HCT116 (cell line): ENCODE results near the gene PRM2. TPM values are rescaled to one million over a fixed set of nuclear protein-coding genes. Genes with fewer than 3 reads are reported as not detected.

Experiments
- ATAC-seq: fragments of 200-7000 bp; cut with Tn5 transposase; 2 replicates; pipeline ENCODE4 v1.9.1; 2020; ENCODE audit warnings: mild to moderate bottlenecking, moderate library complexity
- BruUV-seq: library from RNA; stranded (reverse); fragments of 400-500 nt; replicated peaks from 2 replicates; lab custom pipeline; 2021; lab: Mats Ljungman, UMichigan
- CTCF ChIA-PET: fragments of 300-600 bp; sonication (Branson Sonifier 250); formaldehyde crosslinking; loops from one replicate; lab custom pipeline; 2021; ENCODE audit warnings: antibody characterized with exemption; lab: Charles Lee
- POLR2A ChIA-PET: fragments of 300-600, 350-600 bp; sonication (Branson Sonifier 250); formaldehyde crosslinking; loops from one replicate; lab custom pipeline; 2021; ENCODE audit warnings: antibody characterized with exemption; lab: Charles Lee
- RAD21 ChIA-PET, 2 experiments: fragments of 300-600 bp; sonication (Branson Sonifier 250); formaldehyde crosslinking; loops; one replicate each; lab custom pipeline; 2023; ENCODE audit warnings: low total read pairs in 2 of 2; ENCODE audit not compliant: uncharacterized antibody in 2 of 2, unreplicated experiment in 2 of 2, low non-redundant PET in 1 of 2; lab: Charles Lee
- DNase-seq: peaks from one replicate; pipeline ENCODE4 v3.0.0-alpha.2; 2010; ENCODE audit warnings: low read depth, low spot score
- H2AFZ ChIP-seq: fragments of 200-600 bp; shearing (Covaris generic), sonication (generic); 2 replicates; pipeline ENCODE4 v1.6.1; 2017; ENCODE audit warnings: low read depth, mixed run types, mixed read lengths, antibody characterized with exemption, low read length; ENCODE audit not compliant: poor library complexity, severe bottlenecking
- H3K27ac ChIP-seq: 2 replicates; pipeline ENCODE4 v1.5.1; 2012; ENCODE audit warnings: low read depth, low read length
- H3K27me3 ChIP-seq: fragments of 200-600 bp; sonication (generic); 2 replicates; pipeline ENCODE4 v1.6.1; 2016; ENCODE audit warnings: mixed run types, low read length, mixed read lengths; ENCODE audit not compliant: insufficient read depth
- H3K36me3 ChIP-seq, 2 experiments: fragments of 200-500 bp in 1 of 2; fragments of 200-600 bp in 1 of 2; sonication (Bioruptor generic) in 1 of 2; sonication (generic) in 1 of 2; 2 replicates each; pipeline versions ENCODE4 v1.5.1 to v1.6.1; 2014 to 2016; ENCODE audit warnings: low read length in 2 of 2, inconsistent platforms in 1 of 2, mixed read lengths in 1 of 2, mixed run types in 1 of 2; ENCODE audit not compliant: insufficient read depth in 2 of 2, control insufficient read depth in 1 of 2
- H3K4me1 ChIP-seq, 2 experiments: fragments of 200-600 bp in 1 of 2; sonication (generic) in 1 of 2; 2 replicates each; pipeline versions ENCODE4 v1.5.1 to v1.6.1; 2012 to 2017; ENCODE audit warnings: low read length in 2 of 2, inconsistent platforms in 1 of 2, mild to moderate bottlenecking in 1 of 2, mixed read lengths in 1 of 2, mixed run types in 1 of 2, moderate library complexity in 1 of 2; ENCODE audit not compliant: insufficient read depth in 2 of 2, control insufficient read depth in 1 of 2
- H3K4me2 ChIP-seq: fragments of 200-600 bp; sonication (generic); 2 replicates; pipeline ENCODE4 v1.6.1; 2017; ENCODE audit warnings: mixed run types, low read length, mixed read lengths
- H3K4me3 ChIP-seq, 2 experiments: fragments of 200-600 bp in 1 of 2; sonication (generic) in 1 of 2; replicated peaks in 1 of 2; 2 replicates each; pipeline ENCODE4 v1.5.1; 2011 to 2016; ENCODE audit warnings: low read length in 2 of 2, control low read depth in 1 of 2, low read depth in 1 of 2, mild to moderate bottlenecking in 1 of 2, mixed read lengths in 1 of 2, mixed run types in 1 of 2
- H3K79me2 ChIP-seq: fragments of 200-600 bp; sonication (generic); 2 replicates; pipeline ENCODE4 v1.6.1; 2017; ENCODE audit warnings: mild to moderate bottlenecking, mixed run types, low read length, moderate library complexity, mixed read lengths; ENCODE audit not compliant: insufficient read depth
- H3K9ac ChIP-seq: fragments of 200-600 bp; sonication (generic); 2 replicates; pipeline ENCODE4 v1.6.1; 2016; ENCODE audit warnings: low read length, mixed read lengths
- H3K9me2 ChIP-seq: fragments of 200-600 bp; sonication (generic), shearing (Covaris generic); 2 replicates; pipeline ENCODE4 v1.6.1; 2017; ENCODE audit warnings: mixed run types, mild to moderate bottlenecking, moderate library complexity; ENCODE audit not compliant: insufficient read depth
- H3K9me3 ChIP-seq, 2 experiments: fragments of 200-500 bp in 1 of 2; fragments of 200-600 bp in 1 of 2; sonication (Bioruptor generic) in 1 of 2; sonication (generic) in 1 of 2; 2 replicates each; pipeline ENCODE4 v1.6.1; 2014 to 2017; ENCODE audit warnings: low read length in 2 of 2, mixed read lengths in 2 of 2, inconsistent platforms in 1 of 2, low read depth in 1 of 2, mild to moderate bottlenecking in 1 of 2, mixed run types in 1 of 2, moderate library complexity in 1 of 2; ENCODE audit not compliant: control insufficient read depth in 1 of 2, insufficient read depth in 1 of 2
- H4K20me1 ChIP-seq: fragments of 200-600 bp; sonication (generic), shearing (Covaris generic); 2 replicates; pipeline ENCODE4 v1.6.1; 2017; ENCODE audit warnings: mixed run types, mild to moderate bottlenecking, moderate library complexity; ENCODE audit not compliant: insufficient read depth
- ELF1 ChIP-seq: IDR thresholded peaks from 2 replicates; pipeline ENCODE4 v1.6.1; 2012; ENCODE audit warnings: low read depth, borderline replicate concordance
- SIN3A ChIP-seq: IDR thresholded peaks from 2 replicates; pipeline ENCODE4 v1.6.1; 2012; ENCODE audit warnings: low read depth
- ZNF274 ChIP-seq: fragments of 200-500 bp; sonication (Bioruptor generic); IDR thresholded peaks from 2 replicates; pipeline ENCODE4 v1.6.1; 2014; ENCODE audit warnings: mild to moderate bottlenecking, low read depth, low read length, inconsistent platforms
- intact Hi-C: fragments of 100-400 bp; cut with micrococcal nuclease; formaldehyde crosslinking; loops from 2 replicates; pipeline ENCODE4 v1.10.0; 2022
- total RNA-seq: library from RNA; stranded (reverse); gene quantifications from one replicate; pipeline ENCODE4 v1.2.1, GENCODE V29; 2021; ENCODE audit not compliant: unreplicated experiment
- TF ChIP-seq, protein P1 (sequence below): IDR thresholded peaks from 2 replicates; pipeline ENCODE4 v1.6.1; 2012; ENCODE audit warnings: low read depth

PRM2 gene
- total RNA-seq, 1 experiment from 2014 or later = not detected

- Histone ChIP-seq H3K27ac (no peak overlapping the region), H3K79me2 (no peaks in the 10 kb centered on the region), H3K27me3 (no peaks in the 10 kb centered on the region), H3K36me3 (no peaks in the 10 kb centered on the region), H4K20me1 (no peaks in the 10 kb centered on the region), H3K9me3 (no peaks in the 10 kb centered on the region), H3K4me2 (no peak overlapping the region), H2AFZ (no peak overlapping the region), H3K9ac (no peak overlapping the region), H3K4me1 (no peaks in the 10 kb centered on the region)
- intact Hi-C loops = no loop called here
- CTCF ChIA-PET = interaction anchor here (1.7 kb wide), 1 partner anchor 56 kb away, joined by 3 read pairs; no protein-coding TSS in a partner anchor
- DNase-seq (no peak), ATAC-seq (no peak)
- TF ChIP-seq SIN3A (no peak), ZNF274 (no peak), ELF1 (no peak)
- TF ChIP-seq, protein P1, sequence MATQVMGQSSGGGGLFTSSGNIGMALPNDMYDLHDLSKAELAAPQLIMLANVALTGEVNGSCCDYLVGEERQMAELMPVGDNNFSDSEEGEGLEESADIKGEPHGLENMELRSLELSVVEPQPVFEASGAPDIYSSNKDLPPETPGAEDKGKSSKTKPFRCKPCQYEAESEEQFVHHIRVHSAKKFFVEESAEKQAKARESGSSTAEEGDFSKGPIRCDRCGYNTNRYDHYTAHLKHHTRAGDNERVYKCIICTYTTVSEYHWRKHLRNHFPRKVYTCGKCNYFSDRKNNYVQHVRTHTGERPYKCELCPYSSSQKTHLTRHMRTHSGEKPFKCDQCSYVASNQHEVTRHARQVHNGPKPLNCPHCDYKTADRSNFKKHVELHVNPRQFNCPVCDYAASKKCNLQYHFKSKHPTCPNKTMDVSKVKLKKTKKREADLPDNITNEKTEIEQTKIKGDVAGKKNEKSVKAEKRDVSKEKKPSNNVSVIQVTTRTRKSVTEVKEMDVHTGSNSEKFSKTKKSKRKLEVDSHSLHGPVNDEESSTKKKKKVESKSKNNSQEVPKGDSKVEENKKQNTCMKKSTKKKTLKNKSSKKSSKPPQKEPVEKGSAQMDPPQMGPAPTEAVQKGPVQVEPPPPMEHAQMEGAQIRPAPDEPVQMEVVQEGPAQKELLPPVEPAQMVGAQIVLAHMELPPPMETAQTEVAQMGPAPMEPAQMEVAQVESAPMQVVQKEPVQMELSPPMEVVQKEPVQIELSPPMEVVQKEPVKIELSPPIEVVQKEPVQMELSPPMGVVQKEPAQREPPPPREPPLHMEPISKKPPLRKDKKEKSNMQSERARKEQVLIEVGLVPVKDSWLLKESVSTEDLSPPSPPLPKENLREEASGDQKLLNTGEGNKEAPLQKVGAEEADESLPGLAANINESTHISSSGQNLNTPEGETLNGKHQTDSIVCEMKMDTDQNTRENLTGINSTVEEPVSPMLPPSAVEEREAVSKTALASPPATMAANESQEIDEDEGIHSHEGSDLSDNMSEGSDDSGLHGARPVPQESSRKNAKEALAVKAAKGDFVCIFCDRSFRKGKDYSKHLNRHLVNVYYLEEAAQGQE = no peak
- TF ChIP-seq, all 23 proteins: peak for 0
- ChIA-PET POLR2A (interaction anchor here (1.4 kb wide), 1 partner anchor 45 kb away, joined by 4 read pairs; the partner anchor contains the start of gene SOCS1), RAD21 (no interaction called here)
- Histone ChIP-seq H3K9me2 (no peaks in the 10 kb centered on the region), H3K4me3 (no peak overlapping the region)
- BruUV-seq = no TSS peak
Observed at GRCh38 chr16:11300560-11300892, 24.2 kb upstream of the PRM2 start.
